K562 (cell line): Measurements from ENCODE around the gene C11orf42. TPM values are rescaled to one million over a fixed set of nuclear protein-coding genes. Genes with fewer than 3 reads are reported as not detected.

Source experiments
- ATAC-seq: fragments of 200-7000 bp; cut with Tn5 transposase; 3 replicates; pipeline ENCODE4 v1.9.1; 2020; ENCODE audit warnings: moderate library complexity
- BruUV-seq: library from RNA; stranded (reverse); fragments of 400-500 nt; replicated peaks from 2 replicates; lab custom pipeline; 2021; lab: Mats Ljungman, UMichigan
- CTCF ChIA-PET: fragments of 300-600 bp; formaldehyde crosslinking; extraction: SDS; loops from one replicate; lab custom pipeline; 2021; ENCODE audit warnings: low intra/inter-chr PET ratio; lab: Yijun Ruan, JAX
- POLR2A ChIA-PET: fragments of 300-600, 350-650 bp; sonication (Branson Sonifier 250); formaldehyde crosslinking; extraction: SDS; loops from one replicate; lab custom pipeline; 2021; ENCODE audit warnings: antibody characterized with exemption, inconsistent platforms; lab: Yijun Ruan, JAX
- DNase-seq, 4 experiments: peaks; one replicate each; pipeline versions ENCODE4 v3.0.0 to v3.0.0-alpha.2; 2011 to 2018; ENCODE audit warnings: low spot score in 3 of 4, mixed read lengths in 3 of 4; ENCODE audit errors: extremely low read depth in 1 of 4
- FAIRE-seq: peaks from 2 replicates; lab custom pipeline; 2011; peaks lifted over from hg19 to GRCh38; lab: Jason Lieb, UNC
- H2AFZ ChIP-seq: 2 replicates; pipeline ENCODE4 v1.6.0; 2011; ENCODE audit warnings: low read depth, low read length, control low read depth, inconsistent platforms
- H3K27ac ChIP-seq: fragments of 200-600 bp; 3 replicates; pipeline ENCODE4 v1.8.0; 2011; ENCODE audit warnings: low read depth, mild to moderate bottlenecking, control low read depth, inconsistent platforms, low read length, moderate library complexity, mixed read lengths; ENCODE audit errors: extremely low read depth
- H3K27me3 ChIP-seq, 2 experiments: fragments of 300-600 bp in 1 of 2; 2 replicates in 1 of 2; 3 replicates in 1 of 2; pipeline versions ENCODE4 v1.6.0 to v1.8.0; 2011; ENCODE audit warnings: inconsistent platforms in 2 of 2, low read length in 2 of 2, mild to moderate bottlenecking in 1 of 2, mixed read lengths in 1 of 2, moderate library complexity in 1 of 2; ENCODE audit not compliant: control insufficient read depth in 2 of 2, insufficient read depth in 2 of 2
- H3K36me3 ChIP-seq: fragments of 300-600 bp; 3 replicates; pipeline ENCODE4 v1.8.0; 2011; ENCODE audit warnings: mild to moderate bottlenecking, low read length, inconsistent platforms; ENCODE audit not compliant: control insufficient read depth, insufficient read depth
- H3K4me1 ChIP-seq, 2 experiments: fragments of 200-600 bp in 1 of 2; replicated peaks in 1 of 2; 2 replicates in 1 of 2; 3 replicates in 1 of 2; pipeline versions ENCODE4 v1.5.1 to v1.8.0; 2011; ENCODE audit warnings: inconsistent platforms in 2 of 2, low read length in 2 of 2, mild to moderate bottlenecking in 1 of 2, mixed read lengths in 1 of 2, moderate library complexity in 1 of 2; ENCODE audit not compliant: control insufficient read depth in 2 of 2, insufficient read depth in 2 of 2
- H3K4me2 ChIP-seq: 2 replicates; pipeline ENCODE4 v1.6.1; 2011; ENCODE audit warnings: low read length, control low read depth, inconsistent platforms, mixed read lengths; ENCODE audit not compliant: insufficient read depth
- H3K4me3 ChIP-seq: fragments of 200-600 bp; sonication (generic), shearing (Covaris generic); 2 replicates; pipeline ENCODE4 v1.5.1; 2016; ENCODE audit warnings: control low read depth, inconsistent platforms
- H3K79me2 ChIP-seq: fragments of 200-600 bp; 3 replicates; pipeline ENCODE4 v1.8.0; 2011; ENCODE audit warnings: low read length, inconsistent platforms; ENCODE audit not compliant: control insufficient read depth, insufficient read depth
- H3K9ac ChIP-seq, 2 experiments: 2 replicates each; pipeline versions ENCODE4 v1.6.0 to v1.6.1; 2011; ENCODE audit warnings: low read depth in 2 of 2, low read length in 2 of 2, control low read depth in 1 of 2, inconsistent platforms in 1 of 2, mild to moderate bottlenecking in 1 of 2, mixed read lengths in 1 of 2; ENCODE audit not compliant: insufficient read depth in 1 of 2
- H3K9me1 ChIP-seq: one replicate; pipeline ENCODE4 v1.6.0; 2011; ENCODE audit warnings: inconsistent platforms, mild to moderate bottlenecking, low read length, moderate library complexity; ENCODE audit not compliant: control insufficient read depth, insufficient read depth
- H3K9me3 ChIP-seq: replicated peaks from 2 replicates; pipeline ENCODE4 v1.5.1; 2011; ENCODE audit warnings: low read depth, low read length, inconsistent platforms; ENCODE audit not compliant: control insufficient read depth, insufficient read depth
- H4K20me1 ChIP-seq: replicated peaks from 2 replicates; pipeline ENCODE4 v1.6.1; 2011; ENCODE audit warnings: low read length, inconsistent platforms, mixed read lengths; ENCODE audit not compliant: control insufficient read depth, insufficient read depth
- CC2D1A ChIP-seq: fragments of 450-650 bp; IDR thresholded peaks from 2 replicates; pipeline ENCODE4 v1.6.1; 2017; ENCODE audit warnings: mild to moderate bottlenecking
- CSDE1 ChIP-seq, 2 experiments: fragments of 450-650 bp; IDR thresholded peaks; 2 replicates each; pipeline ENCODE4 v1.6.1; 2016; ENCODE audit warnings: mild to moderate bottlenecking in 1 of 2
- HDAC8 ChIP-seq: fragments of 450-650 bp; IDR thresholded peaks from 2 replicates; pipeline ENCODE4 v1.6.1; 2016; ENCODE audit warnings: mild to moderate bottlenecking, missing genetic modification characterization, moderate library complexity, missing compliant biosample characterization
- HNRNPK ChIP-seq: fragments of 200-400 bp; formaldehyde crosslinking; IDR thresholded peaks from one replicate; pipeline ENCODE4 v1.6.1; 2018; ENCODE audit warnings: mild to moderate bottlenecking, low read depth, low read length; ENCODE audit not compliant: poor library complexity, severe bottlenecking
- PRPF4 ChIP-seq: fragments of 200-400 bp; formaldehyde crosslinking; IDR thresholded peaks from one replicate; pipeline ENCODE4 v1.6.1; 2017; ENCODE audit warnings: low read length, low read depth, mild to moderate bottlenecking; ENCODE audit not compliant: insufficient read depth, poor library complexity, severe bottlenecking
- RB1 ChIP-seq: fragments of 450-650 bp; IDR thresholded peaks from 2 replicates; pipeline ENCODE4 v1.6.1; 2017; ENCODE audit warnings: low read depth, mild to moderate bottlenecking
- RHOXF2B ChIP-seq: fragments of 250-450 bp; sonication (Bioruptor Pico); conservative IDR thresholded peaks from 2 replicates; pipeline ENCODE4 v1.5.1; 2021
- SMC3 ChIP-seq: conservative IDR thresholded peaks from 2 replicates; pipeline ENCODE4 v1.6.1; 2011; ENCODE audit warnings: low read depth, low read length, improper control_type of control experiment; ENCODE audit not compliant: insufficient read depth
- SRSF9 ChIP-seq: fragments of 200-400 bp; formaldehyde crosslinking; IDR thresholded peaks from 2 replicates; pipeline ENCODE4 v1.6.1; 2017; ENCODE audit warnings: low read depth, low read length, borderline replicate concordance
- TARDBP ChIP-seq: fragments of 450-650 bp; IDR thresholded peaks from 2 replicates; pipeline ENCODE4 v1.6.1; 2016
- ZNF212 ChIP-seq: fragments of 450-650 bp; formaldehyde crosslinking; IDR thresholded peaks from 2 replicates; pipeline ENCODE4 v1.4.0; 2020; ENCODE audit warnings: mild to moderate bottlenecking
- WGBS: fragments of 100-300 bp; shearing (Covaris generic); methylation state at CpG from one replicate; pipeline ENCODE4 v1.1.6; 2016; ENCODE audit warnings: low coverage, mixed read lengths; ENCODE audit not compliant: insufficient coverage; ENCODE audit errors: missing lambda C conversion rate; 5-methylcytosine and 5-hydroxymethylcytosine counted together
- in situ Hi-C: fragments of 300-500 bp; cut with MboI; formaldehyde crosslinking; loops from 4 replicates; pipeline ENCODE4 v1.15.0; 2018; ENCODE audit warnings: inconsistent platforms, mixed read lengths
- intact Hi-C: fragments of 100-400 bp; cut with micrococcal nuclease; formaldehyde crosslinking; loops from 2 replicates; pipeline ENCODE4 v1.14.2; 2022
- polyA plus RNA-seq, 8 experiments: library from polyadenylated mRNA; depleted of rRNA in 4 of 8; stranded (reverse) in 5 of 8; unstranded in 3 of 8; fragments of >200 nt; fragmentation: Nextera tagmentation in 2 of 8; fragmentation: Illumina TruSeq in 1 of 8; extraction: Ambion mirVana in 2 of 8; extraction: Trizol in 1 of 8; gene quantifications; 2 replicates each; pipeline versions ENCODE4 v1.2.1 to v1.2.3, GENCODE V29; 2011 to 2014; ENCODE audit warnings: inconsistent platforms in 1 of 8, missing spikeins in 1 of 8
- total RNA-seq, 7 experiments: library from RNA; depleted of rRNA in 6 of 7; stranded (reverse); fragments of >200 nt in 6 of 7; fragmentation: Illumina TruSeq in 2 of 7; extraction: Trizol in 2 of 7; gene quantifications; 2 replicates each; pipeline versions ENCODE4 v1.2.1 to v1.2.3, GENCODE V29; 2011 to 2021; ENCODE audit warnings: low replicate concordance in 1 of 7
- TF ChIP-seq, protein P1 (sequence below): fragments of 250-450 bp; sonication (Bioruptor Pico); IDR thresholded peaks from 2 replicates; pipeline ENCODE4 v1.8.0; 2022; ENCODE audit warnings: moderate library complexity, mild to moderate bottlenecking, inconsistent platforms
- TF ChIP-seq, protein P2 (sequence below): fragments of 450-650 bp; formaldehyde crosslinking; IDR thresholded peaks from 2 replicates; pipeline ENCODE4 v1.4.0; 2022; ENCODE audit warnings: mild to moderate bottlenecking, moderate library complexity

The C11orf42 gene
- total and polyA plus RNA-seq, 9 of the 15 experiments (the other 6 are each of a cell fraction or from before 2014, with no cell fraction given), result not detected

DNA sequence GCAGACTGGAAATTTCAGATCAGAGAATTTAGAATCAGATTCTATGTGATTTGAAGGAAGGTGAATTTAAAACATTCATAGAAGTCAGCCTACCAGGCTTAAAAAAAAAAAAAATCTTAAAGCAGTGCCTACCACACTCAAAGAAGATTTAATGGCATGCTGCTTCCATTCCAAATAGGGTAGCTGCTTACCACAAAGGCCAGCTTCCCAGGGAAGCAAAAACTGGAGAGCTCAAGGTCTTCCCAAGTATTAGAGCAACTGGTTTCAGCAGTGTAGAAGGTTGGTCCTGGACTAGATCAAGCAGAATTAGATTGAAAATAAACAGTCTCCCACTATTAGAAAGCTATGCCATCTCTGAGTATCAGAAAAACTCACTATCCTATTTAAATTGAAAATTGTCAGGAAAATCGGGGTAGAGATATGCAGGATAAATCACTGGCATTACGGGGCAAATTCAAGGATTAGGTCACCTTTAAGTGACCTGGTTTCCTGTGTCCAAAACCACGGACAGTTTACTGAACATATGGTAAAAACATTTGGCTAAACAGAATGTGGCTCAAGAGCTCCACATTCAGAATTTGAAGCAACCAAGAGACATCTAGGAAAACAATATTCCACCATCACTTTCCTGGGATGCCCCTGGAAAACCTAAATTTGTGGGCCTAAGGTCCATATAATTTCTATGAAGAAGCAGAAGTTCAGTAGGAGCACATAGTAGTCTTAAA, 1.3 kb downstream of the C11orf42 start:
- TF ChIP-seq ZNF212 (CRISPR knock-in tag), result no peak
- TF ChIP-seq HNRNPK, result no peak
- intact Hi-C loops, result no loop called here
- Histone ChIP-seq H3K4me1 (no peaks in the 10 kb centered on the region), H3K9me3 (no peaks in the 10 kb centered on the region), H3K9me1 (no peaks in the 10 kb centered on the region), H3K27me3 (no peaks in the 10 kb centered on the region), H2AFZ (no peak overlapping the region), H3K79me2 (no peaks in the 10 kb centered on the region), H3K36me3 (peaks cover 23% of the 10 kb centered on the region; the same call in 2 of the 3 replicates), H3K9ac (no peak overlapping the region), H3K4me2 (no peak overlapping the region), H3K4me3 (no peak overlapping the region), H3K27ac (no peak overlapping the region), H4K20me1 (no peaks in the 10 kb centered on the region)
- ChIA-PET POLR2A (interaction anchor here (0.9 kb wide), 1 partner anchor 14 kb away, joined by 3 read pairs; no protein-coding TSS in a partner anchor), CTCF (no interaction called here)
- no TSS peak for BruUV-seq
- no peak for ATAC-seq
- WGBS, result 77% methylated on average over 3 of the region's 3 CpGs
- in situ Hi-C loops, result no loop called here
- DNase-seq, result no peak
- FAIRE-seq, result no peak

DNA sequence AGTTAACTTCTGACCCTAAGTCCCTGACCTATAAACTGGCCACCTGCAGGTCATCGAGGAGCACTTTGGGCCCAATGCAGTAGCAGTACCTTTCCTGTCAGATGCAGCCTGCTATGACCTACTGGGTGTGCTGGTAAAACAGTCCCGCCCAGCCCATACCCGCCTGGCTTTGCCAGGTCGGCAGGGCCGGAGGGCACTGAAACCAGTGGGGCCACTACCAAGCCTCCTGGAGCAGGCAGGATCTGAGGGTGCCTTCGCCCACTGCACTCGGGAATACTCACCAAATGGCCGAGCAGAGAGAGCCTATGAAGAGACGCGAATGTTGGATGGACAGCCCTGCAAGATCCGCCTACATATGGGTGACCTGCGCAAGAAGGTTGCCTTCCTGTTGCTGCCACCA, 4.4 kb downstream of the C11orf42 start:
- no peak overlapping the region for H3K27ac ChIP-seq
- H3K9ac ChIP-seq, result no peak overlapping the region
- no peak for ATAC-seq
- H2AFZ ChIP-seq, result no peak overlapping the region
- WGBS, result 94% methylated on average over 12 of the region's 12 CpGs
- POLR2A ChIA-PET, result no interaction called here
- no peaks in the 10 kb centered on the region for H3K27me3 ChIP-seq
- peaks cover 42% of the 10 kb centered on the region; the same call in 2 of the 3 replicates for H3K36me3 ChIP-seq
- no peak for FAIRE-seq
- no peaks in the 10 kb centered on the region for H3K79me2 ChIP-seq
- H3K9me1 ChIP-seq, result no peaks in the 10 kb centered on the region
- in situ Hi-C loops (no loop called here), intact Hi-C loops (no loop called here)
- no peaks in the 10 kb centered on the region for H4K20me1 ChIP-seq
- no peak overlapping the region for H3K4me2 ChIP-seq
- H3K4me3 ChIP-seq, result no peak overlapping the region
- BruUV-seq, result no TSS peak
- no peaks in the 10 kb centered on the region for H3K9me3 ChIP-seq
- no peak for DNase-seq
- CTCF ChIA-PET, result no interaction called here
- H3K4me1 ChIP-seq, result peaks cover 0 to 3% of the 10 kb centered on the region in 2 experiments; a peak in 1 of 5 replicates
- no peak for TF ChIP-seq CC2D1A
- no peak for TF ChIP-seq SMC3
- TF ChIP-seq RHOXF2B (CRISPR knock-in tag), result no peak
- TF ChIP-seq RB1, result no peak
- no peak for TF ChIP-seq CSDE1 (IDR thresholded peaks at IDR 0.05)
- no peak for TF ChIP-seq TARDBP
- TF ChIP-seq, protein P1, sequence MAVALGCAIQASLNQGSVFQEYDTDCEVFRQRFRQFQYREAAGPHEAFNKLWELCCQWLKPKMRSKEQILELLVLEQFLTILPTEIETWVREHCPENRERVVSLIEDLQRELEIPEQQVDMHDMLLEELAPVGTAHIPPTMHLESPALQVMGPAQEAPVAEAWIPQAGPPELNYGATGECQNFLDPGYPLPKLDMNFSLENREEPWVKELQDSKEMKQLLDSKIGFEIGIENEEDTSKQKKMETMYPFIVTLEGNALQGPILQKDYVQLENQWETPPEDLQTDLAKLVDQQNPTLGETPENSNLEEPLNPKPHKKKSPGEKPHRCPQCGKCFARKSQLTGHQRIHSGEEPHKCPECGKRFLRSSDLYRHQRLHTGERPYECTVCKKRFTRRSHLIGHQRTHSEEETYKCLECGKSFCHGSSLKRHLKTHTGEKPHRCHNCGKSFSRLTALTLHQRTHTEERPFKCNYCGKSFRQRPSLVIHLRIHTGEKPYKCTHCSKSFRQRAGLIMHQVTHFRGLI (CRISPR knock-in tag), result no peak
- TF ChIP-seq, protein P2, sequence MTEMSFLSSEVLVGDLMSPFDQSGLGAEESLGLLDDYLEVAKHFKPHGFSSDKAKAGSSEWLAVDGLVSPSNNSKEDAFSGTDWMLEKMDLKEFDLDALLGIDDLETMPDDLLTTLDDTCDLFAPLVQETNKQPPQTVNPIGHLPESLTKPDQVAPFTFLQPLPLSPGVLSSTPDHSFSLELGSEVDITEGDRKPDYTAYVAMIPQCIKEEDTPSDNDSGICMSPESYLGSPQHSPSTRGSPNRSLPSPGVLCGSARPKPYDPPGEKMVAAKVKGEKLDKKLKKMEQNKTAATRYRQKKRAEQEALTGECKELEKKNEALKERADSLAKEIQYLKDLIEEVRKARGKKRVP (CRISPR knock-in tag), result no peak
- TF ChIP-seq PRPF4, result no peak
- TF ChIP-seq SRSF9, result no peak
- no peak for TF ChIP-seq HDAC8 (tag)
